NCI-H2107 treated with DMSO at 0.1 percent for 48 hours (cell line): ENCODE measurements around the gene ANKAR.
"Not testable (repeated sequence)": the region's sequence is repeated elsewhere in the genome, so short reads cannot be mapped to it uniquely, and the experiment has no call there.

ENCODE experiments used
- DNase-seq: peaks from one replicate; lab custom pipeline; 2025; ENCODE audit not compliant: unreplicated experiment; lab: John Stamatoyannopoulos, UW

The ANKAR gene

DNA sequence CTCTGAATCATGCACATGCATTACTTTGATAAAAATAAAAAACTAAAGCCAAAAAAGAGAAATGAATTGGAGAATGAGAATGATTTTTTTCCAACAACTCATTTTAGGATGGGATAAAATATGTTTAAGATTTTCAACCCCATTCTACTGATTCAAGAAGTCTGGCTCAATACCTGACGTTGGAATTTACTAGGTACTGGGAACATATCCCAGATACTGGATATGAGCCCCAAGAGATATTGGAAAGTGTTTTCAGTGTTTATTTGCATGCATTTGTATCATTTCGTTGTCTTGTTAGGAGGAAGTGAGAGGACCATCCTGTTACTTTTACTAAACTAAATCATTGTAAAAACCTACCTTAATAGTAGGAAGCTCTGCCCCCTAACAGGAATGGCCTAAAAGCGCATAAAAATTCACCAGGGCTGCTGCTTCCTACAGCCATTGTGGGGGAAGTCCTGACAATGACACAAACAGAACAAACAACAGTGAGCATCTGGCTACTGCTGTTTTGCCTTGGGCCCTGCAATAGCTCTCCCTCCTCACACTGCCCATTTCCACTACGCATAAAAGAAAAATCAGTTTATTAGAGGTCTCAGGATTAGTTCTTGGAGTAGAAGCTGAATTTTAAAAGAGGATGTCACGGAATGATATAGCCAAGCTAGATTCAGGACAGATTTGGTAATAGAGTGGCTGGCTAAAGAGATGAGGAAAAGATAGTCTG lies 35.2 kb downstream of the ANKAR start:
- DNase-seq, result no peak

DNA sequence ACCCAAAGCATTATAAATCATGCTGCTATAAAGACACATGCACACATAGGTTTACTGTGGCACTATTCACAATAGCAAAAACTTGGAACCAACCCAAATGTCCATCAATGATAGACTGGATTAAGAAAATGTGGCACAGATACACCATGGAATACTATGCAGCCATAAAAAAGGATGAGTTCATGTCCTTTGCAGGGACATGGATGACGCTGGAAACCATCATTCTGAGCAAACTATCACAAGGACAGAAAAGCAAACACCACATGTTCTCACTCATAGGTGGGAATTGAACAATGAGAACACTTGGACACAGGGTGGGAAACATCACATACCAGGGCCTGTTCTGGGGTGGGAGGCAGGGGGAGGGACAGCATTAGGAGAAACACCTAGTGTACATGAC lies 43.1 kb downstream of the ANKAR start:
- not testable (repeated sequence) for DNase-seq

- no peak for DNase-seq
Measured at GRCh38 chr2:189719571-189719970, 45.1 kb downstream of the ANKAR start.

DNA sequence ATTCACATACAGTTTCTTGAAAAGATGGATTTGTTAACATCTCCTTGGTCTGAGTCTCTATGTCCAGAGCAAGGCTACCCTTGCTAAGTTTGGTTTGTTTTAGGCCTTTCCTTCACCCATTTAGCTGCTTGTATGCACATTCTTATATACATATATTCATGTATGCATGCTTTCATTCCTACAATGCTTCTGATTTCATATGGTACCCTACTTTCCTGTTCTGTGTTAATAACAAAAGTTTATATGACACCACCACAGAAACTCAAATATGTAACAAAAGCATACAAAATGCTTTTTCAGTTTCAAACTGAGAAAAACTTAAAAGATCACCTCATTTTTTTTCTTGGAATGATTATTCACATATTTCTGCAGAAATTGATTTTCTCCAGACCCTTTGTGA lies 48.7 kb downstream of the ANKAR start:
- no peak for DNase-seq
